Body of pancreas (tissue), 4 donors: ENCODE results near the gene PIEZO2.

Source experiments
- POLR2A ChIP-seq, 3 donors: fragments of 450-650 bp; IDR thresholded peaks; one replicate each; pipeline ENCODE4 v1.6.1; 2016; ENCODE audit warnings: antibody characterized with exemption in 3 of 3, mild to moderate bottlenecking in 2 of 3
- TF ChIP-seq, protein P1 (sequence below), 7 experiments: fragments of 450-650 bp in 4 of 7; fragments of 200-600 bp in 3 of 7; sonication (generic) in 3 of 7; IDR thresholded peaks; one replicate each; pipeline ENCODE4 v1.5.1; 2016 to 2019; ENCODE audit warnings: antibody characterized with exemption in 7 of 7

DNA sequence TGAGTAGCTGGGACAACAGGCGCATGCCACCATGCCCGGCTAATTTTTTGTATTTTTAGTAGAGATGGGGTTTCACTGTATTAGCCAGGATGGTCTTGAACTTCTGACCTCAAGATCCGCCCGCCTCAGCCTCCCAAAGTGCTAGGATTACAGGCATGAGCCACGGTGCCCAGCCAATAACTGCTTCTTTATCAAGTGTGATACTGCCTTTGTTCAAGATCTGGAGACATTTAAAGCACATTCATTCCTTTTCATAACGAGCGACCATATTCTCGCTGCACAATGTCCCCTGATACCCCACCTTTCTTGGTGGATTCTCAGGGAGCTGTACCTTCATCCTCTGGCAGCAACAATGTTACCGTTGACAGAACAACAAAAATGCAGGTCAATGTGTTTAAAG, 75.4 kb downstream of the PIEZO2 start:
- TF ChIP-seq, protein P1, sequence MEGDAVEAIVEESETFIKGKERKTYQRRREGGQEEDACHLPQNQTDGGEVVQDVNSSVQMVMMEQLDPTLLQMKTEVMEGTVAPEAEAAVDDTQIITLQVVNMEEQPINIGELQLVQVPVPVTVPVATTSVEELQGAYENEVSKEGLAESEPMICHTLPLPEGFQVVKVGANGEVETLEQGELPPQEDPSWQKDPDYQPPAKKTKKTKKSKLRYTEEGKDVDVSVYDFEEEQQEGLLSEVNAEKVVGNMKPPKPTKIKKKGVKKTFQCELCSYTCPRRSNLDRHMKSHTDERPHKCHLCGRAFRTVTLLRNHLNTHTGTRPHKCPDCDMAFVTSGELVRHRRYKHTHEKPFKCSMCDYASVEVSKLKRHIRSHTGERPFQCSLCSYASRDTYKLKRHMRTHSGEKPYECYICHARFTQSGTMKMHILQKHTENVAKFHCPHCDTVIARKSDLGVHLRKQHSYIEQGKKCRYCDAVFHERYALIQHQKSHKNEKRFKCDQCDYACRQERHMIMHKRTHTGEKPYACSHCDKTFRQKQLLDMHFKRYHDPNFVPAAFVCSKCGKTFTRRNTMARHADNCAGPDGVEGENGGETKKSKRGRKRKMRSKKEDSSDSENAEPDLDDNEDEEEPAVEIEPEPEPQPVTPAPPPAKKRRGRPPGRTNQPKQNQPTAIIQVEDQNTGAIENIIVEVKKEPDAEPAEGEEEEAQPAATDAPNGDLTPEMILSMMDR (IDR thresholded peaks at IDR 0.05) = no peak
- no peak for TF ChIP-seq POLR2A (IDR thresholded peaks at IDR 0.05)
